Fibroblast of lung (primary cell): ENCODE data around the gene TCF23.

Experiments
- EZH2 ChIP-seq: IDR thresholded peaks from 2 replicates; pipeline ENCODE4 v1.5.1; 2012; ENCODE audit warnings: low read length, control low read depth, mild to moderate bottlenecking; ENCODE audit errors: missing control alignments
- TF ChIP-seq, protein P1 (sequence below), 2 donors: IDR thresholded peaks in 1 of 2; conservative IDR thresholded peaks in 1 of 2; 1 replicate in 1 of 2; 2 replicates in 1 of 2; pipeline ENCODE4 v1.5.1; 2011 to 2012; ENCODE audit warnings: low read length in 2 of 2, control low read depth in 1 of 2, inconsistent platforms in 1 of 2, low read depth in 1 of 2, mild to moderate bottlenecking in 1 of 2

DNA sequence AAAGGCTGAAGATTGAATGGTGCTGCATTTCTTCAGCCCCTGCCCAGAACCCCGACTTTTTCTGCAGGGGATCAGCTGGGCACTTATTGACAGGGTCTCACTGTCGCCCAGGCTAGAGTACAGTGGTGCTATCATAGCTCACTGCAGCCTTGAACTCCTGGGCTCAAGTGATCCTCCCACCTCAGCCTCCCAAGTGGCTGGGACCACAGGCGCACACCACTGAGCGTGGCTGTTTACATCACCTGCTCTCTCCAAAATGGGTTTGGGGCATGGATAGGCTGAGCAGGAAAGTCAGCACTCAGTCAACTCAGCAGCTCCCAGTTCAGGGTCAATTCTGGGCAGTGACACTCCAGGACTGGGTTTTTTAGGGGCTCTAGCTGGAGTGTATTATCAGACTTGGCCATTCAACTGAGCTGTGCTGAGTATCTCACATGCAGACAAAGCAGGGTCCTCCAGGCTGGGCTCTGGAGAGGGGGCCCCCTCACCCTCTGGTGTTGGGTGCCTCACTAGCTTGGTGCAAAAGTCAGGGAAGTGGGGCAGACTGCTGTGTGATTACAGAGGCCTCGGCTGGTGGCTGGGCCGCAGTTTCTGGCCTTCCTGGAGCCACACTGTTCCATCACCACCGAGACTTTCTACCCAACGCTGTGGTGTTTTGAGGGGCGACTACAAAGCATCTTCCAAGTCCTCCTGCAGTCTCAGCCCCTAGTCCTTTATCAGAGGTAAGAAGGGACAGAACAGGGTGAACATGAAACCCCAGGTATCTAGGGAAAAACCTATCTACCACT lies 20.7 kb upstream of the TCF23 start:
- TF ChIP-seq, protein P1, sequence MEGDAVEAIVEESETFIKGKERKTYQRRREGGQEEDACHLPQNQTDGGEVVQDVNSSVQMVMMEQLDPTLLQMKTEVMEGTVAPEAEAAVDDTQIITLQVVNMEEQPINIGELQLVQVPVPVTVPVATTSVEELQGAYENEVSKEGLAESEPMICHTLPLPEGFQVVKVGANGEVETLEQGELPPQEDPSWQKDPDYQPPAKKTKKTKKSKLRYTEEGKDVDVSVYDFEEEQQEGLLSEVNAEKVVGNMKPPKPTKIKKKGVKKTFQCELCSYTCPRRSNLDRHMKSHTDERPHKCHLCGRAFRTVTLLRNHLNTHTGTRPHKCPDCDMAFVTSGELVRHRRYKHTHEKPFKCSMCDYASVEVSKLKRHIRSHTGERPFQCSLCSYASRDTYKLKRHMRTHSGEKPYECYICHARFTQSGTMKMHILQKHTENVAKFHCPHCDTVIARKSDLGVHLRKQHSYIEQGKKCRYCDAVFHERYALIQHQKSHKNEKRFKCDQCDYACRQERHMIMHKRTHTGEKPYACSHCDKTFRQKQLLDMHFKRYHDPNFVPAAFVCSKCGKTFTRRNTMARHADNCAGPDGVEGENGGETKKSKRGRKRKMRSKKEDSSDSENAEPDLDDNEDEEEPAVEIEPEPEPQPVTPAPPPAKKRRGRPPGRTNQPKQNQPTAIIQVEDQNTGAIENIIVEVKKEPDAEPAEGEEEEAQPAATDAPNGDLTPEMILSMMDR (conservative IDR thresholded peaks at IDR 0.05 in 1 of 2, IDR thresholded peaks at IDR 0.05 in 1 of 2; ENCODE audit: low read depth in 1 of 2, low read length in 2 of 2) = no peak
- no peak for TF ChIP-seq EZH2
